CD1c-positive myeloid dendritic cell (primary cell): ENCODE results near the gene MON2.
A peak's percentile ranks its signal among the peaks of the same experiment; 100 is the strongest.
"Not testable (repeated sequence)": the region's sequence is repeated elsewhere in the genome, so short reads cannot be mapped to it uniquely, and the experiment has no call there.

Experiments
- DNase-seq: peaks from one replicate; pipeline ENCODE4 v3.0.0-alpha.2; 2016; ENCODE audit errors: extremely low spot score

Gene MON2, protein sequence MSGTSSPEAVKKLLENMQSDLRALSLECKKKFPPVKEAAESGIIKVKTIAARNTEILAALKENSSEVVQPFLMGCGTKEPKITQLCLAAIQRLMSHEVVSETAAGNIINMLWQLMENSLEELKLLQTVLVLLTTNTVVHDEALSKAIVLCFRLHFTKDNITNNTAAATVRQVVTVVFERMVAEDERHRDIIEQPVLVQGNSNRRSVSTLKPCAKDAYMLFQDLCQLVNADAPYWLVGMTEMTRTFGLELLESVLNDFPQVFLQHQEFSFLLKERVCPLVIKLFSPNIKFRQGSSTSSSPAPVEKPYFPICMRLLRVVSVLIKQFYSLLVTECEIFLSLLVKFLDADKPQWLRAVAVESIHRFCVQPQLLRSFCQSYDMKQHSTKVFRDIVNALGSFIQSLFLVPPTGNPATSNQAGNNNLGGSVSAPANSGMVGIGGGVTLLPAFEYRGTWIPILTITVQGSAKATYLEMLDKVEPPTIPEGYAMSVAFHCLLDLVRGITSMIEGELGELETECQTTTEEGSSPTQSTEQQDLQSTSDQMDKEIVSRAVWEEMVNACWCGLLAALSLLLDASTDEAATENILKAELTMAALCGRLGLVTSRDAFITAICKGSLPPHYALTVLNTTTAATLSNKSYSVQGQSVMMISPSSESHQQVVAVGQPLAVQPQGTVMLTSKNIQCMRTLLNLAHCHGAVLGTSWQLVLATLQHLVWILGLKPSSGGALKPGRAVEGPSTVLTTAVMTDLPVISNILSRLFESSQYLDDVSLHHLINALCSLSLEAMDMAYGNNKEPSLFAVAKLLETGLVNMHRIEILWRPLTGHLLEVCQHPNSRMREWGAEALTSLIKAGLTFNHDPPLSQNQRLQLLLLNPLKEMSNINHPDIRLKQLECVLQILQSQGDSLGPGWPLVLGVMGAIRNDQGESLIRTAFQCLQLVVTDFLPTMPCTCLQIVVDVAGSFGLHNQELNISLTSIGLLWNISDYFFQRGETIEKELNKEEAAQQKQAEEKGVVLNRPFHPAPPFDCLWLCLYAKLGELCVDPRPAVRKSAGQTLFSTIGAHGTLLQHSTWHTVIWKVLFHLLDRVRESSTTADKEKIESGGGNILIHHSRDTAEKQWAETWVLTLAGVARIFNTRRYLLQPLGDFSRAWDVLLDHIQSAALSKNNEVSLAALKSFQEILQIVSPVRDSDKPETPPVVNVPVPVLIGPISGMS (N-terminal part only)

DNA sequence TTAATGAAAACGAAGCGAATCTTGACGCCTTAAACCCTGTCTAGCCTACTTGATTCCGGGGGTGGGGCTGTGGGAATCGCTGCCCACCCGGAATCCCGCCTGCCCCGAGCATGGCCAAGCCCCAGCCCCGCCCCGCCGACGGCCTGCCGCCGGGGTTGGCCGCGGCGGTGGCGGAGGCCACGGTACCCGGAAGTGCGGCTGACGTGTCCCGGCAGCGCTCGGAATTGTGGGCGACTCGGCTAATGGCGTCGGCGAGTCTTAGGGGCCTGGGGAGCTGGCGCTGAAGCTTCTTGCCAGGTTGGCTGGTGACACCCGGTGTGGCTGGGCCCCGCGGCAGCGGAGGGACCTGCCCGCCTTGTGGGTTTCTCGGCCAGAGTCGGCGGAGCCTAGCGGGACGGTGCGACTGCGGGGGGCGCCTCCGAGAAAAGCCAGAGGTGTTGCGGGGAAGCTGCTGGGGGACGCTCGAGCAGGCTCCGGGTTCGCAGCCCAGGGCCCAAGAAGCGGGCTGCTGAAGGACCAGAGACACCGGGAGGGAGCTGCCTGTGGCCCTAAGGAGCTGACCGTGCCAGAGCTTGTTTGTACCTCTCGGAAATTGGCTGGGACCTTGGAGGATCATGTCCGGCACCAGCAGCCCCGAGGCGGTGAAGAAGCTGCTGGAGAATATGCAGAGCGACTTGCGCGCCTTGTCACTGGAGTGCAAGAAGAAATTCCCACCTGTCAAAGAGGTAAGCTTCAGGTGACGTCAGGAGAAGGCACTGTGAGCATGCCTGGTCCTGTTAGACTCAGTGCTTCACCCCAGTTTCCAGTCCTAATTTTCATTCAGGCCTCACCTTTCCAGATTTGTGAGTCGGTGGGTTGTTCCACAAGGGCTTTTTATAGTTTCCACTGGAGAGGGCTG is at the start of gene MON2:
TSS of gene MON2 (plus strand) at position 233 of the 898 bp plus-strand sequence. CDS start at position 615, 382 bp downstream.
- DNase-seq = peak; percentile 96

DNA sequence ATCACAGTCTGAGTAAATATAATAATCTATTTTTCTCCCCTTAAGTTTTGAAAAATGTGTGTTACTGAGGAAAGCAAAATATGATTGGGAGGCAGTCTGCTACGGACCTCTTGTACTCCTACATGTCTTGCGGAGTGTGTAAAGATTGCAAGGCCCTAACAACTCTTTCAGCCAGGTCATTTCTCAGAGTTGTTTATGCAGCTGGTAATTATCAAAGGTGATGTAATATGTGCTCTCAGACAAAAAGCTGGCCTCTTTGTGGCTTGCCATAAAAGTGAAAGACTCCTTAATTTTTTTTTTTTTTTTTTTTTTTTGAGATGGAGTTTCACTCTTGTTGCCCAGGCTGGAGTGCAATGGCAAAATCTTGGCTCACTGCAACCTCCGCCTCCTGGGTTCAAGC is 40.5 kb upstream of the MON2 start:
- DNase-seq = no peak

DNA sequence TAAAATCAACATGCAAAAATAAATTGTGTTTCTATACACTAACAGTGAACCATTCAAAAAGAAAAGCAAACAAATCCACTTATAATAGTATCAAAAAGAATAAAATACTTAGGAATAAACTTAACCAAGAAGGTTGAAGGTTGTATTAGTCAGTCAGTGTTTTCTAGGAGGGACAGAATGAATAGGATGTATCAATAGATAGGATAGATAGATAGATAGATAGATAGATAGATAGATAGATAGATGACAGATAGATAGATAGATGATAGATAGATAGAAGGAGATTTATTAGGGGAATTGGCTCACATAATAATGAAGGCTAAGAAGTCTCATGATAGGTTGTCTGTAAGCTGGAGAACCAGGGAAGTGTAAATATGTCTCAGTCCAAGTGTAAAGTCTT is 37.2 kb upstream of the MON2 start:
- DNase-seq = no peak

DNA sequence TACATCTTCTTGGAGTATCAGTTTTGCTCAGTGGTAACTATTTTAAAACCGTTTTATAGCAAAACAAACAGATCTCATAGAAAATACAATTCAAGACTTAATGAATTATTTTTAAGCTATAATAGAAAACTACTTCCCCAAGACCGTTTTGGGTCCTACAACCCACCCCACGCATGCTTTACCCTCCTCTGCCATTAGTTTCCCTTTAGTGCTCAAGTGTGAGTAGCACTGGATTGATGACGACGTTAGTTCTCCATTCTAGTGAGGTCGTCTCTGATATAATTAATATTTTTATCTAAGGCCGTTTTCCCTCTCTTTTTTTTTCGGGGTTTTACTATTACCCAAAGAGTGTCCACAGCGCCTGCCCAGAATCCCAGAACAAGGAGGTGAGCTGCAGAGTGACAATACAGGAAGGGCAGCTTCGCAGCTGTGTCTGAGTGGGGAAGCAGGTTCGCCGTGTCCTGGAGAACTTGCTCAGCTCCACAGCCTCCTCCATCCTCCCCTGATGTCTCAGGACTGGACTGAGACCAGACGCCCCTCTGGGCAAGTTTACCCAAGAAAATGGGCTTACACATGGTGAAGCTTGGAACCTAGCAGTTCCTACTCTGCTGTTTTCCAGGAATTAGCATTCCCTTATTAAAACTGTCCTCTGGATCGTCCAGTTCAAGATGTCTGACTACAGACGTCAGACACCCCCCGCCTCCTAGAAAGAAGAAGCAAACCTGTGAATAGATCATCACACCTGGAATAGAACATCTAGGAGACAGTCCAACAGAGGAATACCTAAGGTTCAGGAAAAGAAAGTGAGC is 31.9 kb upstream of the MON2 start:
- DNase-seq = peak; percentile 39

DNA sequence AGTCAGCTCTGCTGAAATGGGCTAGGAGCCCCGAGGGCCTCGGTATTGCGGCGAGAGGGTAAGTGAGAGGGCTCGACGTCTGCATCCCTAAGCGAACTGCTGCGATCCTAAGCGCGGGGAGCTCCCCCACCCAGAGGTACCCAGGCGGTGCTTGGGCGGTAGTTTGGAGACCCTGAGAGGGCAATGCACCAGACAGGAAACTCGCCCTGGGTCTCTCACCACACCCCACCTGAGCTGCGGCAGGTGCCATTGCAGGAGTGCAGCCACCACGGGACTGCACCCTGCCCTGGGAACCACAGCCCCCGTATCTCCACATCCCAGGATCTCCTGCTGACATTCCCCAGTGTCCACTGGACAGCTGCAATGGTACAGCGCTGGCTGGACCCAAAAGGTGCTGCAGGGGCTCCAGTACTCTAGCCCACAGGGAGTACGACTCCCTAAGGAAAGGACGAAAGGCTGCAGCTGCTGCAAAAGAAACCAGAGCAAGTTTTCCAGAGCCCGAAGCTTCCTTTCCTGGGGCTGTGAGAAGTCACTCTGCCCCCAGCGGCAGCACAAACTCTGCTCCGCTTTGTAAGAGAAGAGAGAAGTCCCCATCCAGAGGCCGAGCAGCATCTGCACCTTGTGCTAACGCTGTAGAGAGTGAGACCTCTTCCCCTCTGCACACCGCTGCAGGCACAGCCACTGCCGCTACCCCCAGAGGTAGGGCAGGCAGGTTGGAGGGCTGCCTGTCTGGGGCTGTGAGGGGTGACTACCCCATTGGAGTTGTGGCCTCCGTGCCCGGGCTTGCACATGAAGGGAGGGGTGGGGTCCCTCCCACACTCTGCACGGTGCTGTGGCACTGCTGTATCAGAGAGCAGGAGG is 31.1 kb upstream of the MON2 start:
- DNase-seq = peak; percentile 56

DNA sequence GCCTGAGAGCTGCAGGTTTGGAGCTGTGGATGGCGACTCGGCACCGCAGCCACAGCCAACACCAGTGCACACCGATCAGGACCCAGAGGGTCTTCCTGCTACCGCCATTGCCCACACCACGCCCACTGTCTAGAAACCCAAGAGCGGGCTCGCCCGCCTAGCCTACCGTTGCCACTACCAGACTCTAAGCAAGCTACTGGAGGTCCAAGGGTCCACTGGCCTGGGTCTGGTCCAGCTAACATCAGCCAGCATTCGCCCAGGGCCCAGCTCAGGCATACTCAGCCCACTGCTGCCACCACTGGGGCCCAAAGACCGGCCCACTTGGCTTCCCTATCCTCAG is 30.5 kb upstream of the MON2 start:
- no peak for DNase-seq

DNA sequence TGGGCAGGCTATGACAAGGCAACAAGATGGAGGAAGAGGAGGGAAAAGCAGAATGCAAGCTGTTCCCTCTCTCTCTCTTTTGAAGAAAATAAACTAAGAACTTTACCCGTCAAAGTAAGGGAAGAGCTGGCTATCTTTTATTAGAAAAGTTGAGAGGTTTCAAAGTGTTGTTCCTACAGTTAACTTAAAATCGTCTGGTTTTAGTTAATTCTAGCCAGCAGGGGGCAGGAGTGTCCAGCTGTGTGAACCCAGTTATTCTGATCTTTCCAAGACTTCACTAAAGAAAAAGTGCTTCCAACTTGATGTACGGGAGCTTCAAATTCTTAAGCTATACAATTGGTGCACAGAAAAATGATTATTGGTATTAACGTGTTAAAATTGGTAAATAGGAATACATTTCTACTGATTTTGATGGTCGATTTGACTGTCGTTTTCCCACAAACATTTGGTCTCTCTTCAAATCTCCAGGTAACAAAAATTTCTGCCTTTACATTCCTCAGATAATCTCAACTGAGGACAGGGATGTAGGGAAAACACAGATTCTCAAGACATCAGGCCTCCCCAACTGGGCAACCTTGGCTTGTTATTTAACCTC is 28.4 kb upstream of the MON2 start:
- DNase-seq = peak; percentile 64

DNA sequence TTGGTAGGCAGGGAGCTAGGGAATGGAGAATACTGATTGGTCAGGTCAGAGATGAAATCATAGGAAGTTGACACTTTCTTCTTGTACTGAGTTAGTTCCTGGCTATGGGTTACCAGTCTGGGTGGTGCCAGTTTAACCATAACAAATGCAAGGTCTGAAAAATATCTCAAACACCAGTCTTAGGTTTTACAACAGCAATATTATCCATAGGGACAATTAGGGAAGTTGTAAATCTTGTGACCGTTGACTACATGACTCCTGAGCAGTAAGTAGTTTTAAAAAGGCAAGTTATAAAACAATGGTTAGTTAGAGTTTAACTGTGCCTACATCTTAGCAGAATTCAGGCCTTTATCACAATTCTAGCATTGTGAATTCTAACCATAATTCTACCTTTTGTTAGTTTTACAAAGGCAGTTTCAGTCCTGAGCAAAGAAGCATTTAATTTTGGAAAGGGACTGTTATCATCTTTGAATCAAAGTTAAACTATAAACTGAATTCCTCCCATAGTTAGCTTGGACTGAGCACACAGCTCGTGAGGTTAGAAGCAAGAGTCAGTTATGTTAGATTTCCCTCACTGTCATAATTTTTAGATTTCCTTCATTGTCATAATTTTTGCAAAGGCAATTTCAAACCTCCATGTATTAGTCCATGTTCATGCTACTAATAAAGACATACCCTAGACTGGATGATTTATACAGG is 19.7 kb upstream of the MON2 start:
- no peak for DNase-seq

DNA sequence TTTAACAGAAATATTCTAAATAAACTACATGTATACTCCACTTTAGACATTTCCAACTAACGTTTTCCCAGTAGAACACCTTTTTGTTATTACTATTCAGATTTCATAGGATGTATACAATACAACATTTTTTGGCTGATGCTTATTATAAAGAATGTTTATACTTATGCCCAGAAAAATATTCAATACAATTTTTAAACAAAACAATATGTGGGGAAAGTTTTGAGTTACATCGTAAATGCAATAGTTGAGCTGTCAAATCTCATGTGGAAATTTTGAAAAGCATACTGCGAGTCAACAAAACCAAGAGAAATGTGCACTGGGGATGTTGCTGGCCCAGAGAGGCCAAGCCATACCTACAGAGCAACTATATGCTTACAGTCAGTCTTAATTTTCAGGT is 18.2 kb upstream of the MON2 start:
- no peak for DNase-seq

DNA sequence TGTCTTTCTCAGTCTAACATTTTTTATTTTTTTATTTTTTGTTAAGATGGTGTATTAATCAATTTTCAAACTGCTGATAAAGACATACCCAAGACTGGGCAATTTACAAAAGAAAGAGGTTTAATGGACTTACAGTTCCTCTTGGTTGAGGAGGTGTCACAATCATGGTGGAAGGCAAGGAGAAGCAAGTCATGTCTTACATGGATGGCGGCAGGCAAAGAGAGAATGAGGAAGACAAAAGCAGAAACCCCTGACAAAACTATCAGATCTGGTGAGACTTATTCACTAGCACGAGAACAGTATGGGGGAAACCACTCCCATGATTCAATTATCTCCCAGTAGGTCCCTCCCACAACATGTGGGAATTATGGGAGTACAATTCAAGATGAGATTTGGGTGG is 11.2 kb upstream of the MON2 start:
- not testable (repeated sequence) for DNase-seq

DNA sequence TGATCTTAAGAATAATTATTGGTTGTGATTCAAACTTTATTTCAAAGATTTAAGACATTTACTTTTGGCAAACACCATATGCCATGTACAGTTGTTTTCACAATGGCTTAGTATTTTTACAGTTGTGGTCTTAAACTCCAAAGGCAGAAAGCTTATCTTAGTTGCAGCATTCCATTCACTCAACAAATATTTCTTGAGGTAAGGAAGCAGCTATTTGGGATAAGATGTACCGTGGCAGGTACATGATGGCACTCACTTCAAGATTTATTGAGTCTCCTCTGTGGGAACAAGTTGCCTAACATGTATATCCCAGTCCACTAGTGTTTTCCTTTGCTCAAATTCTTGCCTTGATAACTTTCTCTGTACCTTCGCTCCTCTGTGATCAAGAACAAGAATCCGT is 8.0 kb upstream of the MON2 start:
- DNase-seq = no peak

DNA sequence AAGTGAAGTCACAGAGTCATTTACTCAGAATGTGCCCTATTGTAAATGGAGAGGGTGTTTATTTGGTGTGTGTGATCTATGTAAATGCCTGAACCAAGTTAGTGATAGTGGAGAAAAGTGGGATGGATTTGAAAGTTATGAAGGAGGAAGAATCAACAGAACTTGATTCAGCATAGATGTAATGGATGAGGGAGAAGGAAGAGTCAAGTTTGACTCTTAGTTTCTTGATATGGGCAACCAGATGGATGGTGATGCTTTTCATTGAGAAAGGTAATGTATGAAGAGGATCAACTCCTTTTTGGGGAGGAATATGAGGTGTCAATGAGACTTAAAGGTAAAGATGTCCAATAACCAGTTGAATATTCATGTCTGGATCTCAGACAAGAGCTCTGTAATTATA is 6.7 kb upstream of the MON2 start:
- no peak for DNase-seq

DNA sequence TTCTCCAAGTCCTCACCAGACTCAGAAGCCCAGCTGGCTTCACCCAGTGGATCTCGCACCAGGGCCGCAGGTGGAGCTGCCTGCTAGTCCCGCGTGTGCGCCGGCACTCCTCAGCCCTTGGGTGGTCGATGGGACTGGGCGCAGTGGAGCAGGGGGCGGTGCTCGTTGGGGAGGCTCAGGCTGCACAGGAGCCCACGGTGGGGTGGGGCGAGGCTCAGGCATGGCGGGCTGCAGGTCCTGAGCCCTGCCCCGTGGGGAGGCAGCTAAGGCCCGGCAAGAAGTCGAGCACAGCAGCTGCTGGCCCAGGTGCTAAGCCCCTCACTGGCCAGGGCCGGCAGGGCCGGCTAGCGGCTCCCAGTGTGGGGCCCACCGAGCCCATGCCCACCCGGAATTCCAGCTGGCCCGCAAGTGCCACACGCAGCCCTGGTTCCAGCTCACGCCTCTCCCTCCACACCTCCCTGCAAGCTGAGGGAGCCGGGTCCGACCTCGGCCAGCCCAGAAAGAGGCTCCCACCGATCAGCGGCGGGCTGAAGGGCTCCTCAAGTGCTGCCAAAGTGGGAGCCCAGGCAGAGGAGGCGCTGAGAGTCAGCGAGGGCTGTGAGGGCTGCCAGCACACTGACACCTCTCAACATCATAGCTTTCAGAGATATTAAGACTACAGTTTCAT is 5.3 kb upstream of the MON2 start:
- DNase-seq = not testable (repeated sequence)

DNA sequence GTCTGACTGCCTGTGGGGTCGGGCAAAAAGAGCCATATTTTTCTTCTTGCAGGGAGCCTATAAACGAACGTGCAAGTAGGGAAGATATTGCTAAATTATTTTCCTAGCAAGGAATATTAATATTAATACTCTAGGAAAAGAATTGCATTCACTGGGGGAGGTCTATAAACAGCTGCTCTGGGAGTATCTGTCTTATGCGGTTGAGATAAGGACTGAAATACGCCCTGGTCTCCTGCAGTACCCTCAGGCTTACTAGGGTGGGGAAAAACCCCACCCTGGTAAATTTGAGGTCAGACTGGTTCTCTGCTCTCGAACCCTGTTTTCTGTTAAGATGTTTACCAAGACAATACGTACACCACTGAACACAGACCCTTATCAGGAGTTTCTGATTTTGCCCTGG is 3.4 kb upstream of the MON2 start:
- DNase-seq = not testable (repeated sequence)

DNA sequence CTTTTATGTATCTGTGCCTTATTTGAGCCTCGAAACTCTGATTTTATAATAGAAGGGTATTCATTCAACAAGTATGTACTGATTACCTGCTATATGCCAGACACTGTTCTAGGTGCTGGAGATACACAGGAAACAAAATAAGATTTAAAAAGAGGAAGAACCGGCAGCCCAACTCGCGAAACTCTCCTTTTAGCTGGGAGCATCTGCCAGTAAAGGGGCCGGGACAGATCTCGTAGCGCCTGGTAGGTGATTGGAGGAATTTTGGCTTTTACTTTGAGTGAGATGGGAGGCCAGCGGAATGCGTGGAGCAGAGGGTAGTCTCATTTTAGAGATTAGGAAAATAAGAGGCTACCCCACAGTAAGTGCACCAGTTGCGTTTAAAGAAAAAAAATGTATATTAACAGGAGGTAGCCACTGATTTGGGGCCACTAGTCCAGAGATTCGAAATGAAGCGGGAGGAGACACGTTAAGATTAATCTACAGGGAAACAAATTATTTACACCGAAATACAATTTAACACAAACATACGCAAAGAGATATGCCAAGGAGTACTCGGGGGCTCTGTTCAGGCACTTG is 520 bp upstream of the MON2 start:
- peak; percentile 55 for DNase-seq

DNA sequence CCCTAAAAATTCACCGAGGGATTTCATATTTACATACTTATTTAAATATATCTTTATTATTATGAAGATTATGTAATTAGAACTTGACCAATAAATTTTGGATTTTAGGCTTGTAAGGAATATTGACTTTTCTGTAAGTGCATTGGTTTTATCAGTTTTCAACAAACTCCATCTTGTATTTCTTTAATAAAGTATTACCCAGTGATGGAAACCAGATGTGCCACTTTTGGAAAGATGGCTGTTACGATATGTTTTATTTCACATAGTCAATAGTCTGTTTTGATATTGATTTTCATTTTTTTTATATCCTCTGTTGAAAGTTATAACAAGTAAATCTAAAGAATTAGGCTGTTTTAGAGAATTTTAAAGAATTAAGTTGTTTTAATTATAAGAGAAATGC is 1.8 kb downstream of the MON2 start:
- DNase-seq = no peak

DNA sequence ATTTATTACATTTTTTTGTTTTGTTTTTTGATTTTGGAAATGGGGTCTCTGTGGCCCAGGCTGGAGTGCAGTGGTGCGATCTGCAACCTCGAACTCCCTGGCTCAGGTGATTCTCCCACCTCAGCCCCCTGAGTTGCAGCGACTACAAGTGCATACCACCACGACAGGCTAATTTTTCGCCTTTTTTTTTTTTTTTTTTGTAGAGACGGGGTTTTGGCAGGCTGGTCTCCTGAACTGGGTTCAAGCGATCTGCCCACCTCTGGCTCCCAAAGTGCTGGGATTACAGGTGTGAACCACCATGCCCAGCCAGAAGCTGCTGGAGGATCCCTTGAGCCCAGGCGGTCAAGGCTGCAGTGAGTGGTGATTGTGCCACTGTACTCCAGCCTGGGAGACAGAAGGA is 2.3 kb downstream of the MON2 start:
- DNase-seq = no peak

DNA sequence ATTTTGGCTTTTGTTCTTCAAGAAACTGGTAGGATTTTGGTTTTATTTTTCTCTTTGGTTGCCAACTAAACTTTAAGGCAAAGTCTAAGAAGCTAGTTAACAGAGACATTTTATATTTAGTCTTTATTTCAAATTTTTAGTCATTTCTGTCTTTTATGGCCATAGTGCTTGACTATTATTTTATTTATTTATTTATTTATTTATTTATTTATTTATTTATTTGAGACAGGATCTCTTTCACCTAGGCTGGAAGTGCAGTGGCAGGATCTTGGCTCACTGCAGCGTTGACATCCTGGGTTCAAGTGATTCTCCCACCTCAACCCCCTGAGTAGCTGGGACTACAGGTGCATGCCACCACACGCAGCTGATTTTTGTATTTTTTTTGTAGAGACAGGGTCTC is 3.1 kb downstream of the MON2 start:
- no peak for DNase-seq
